ENCODE measurements around the gene ARFGAP2. TPM values are rescaled to one million over a fixed set of nuclear protein-coding genes. Genes with fewer than 3 reads are reported as not detected.

ARFGAP2 gene
- total RNA-seq, 2 donors from 2014 or later = 84.6 to 86.0 TPM

DNA sequence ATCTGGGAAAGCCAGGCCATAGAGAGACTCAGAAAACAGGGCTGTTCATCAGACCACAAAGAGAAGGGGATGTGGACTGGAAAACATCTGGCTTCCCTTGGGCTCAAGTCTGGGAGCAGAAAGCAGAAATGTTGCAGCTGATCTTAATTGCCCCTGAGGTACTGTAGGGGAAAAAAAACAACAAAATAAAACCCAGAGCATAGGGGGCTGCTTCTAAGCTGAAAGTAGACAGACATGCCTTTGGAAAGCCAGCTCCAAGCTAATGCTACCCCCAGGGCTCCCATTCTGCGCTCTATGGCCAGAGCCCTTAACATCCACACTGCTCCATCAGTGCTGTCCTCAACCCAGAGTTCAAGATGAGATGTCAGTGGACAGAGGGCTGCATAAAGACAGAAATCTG lies 11.6 kb upstream of the ARFGAP2 start:
- no peaks in the 10 kb centered on the region for H3K9me3 ChIP-seq (ENCODE audit: control insufficient read depth, low read length)
- H3K4me1 Mint-ChIP-seq = peaks cover 12% of the 10 kb centered on the region
- no peak overlapping the region for H3K9ac ChIP-seq (ENCODE audit: extremely low read depth, low read length, poor library complexity, severe bottlenecking)
- H3K9me3 Mint-ChIP-seq = no peaks in the 10 kb centered on the region
- H3K27ac Mint-ChIP-seq = no peak overlapping the region
- no peak for DNase-seq
- peaks cover 23% of the 10 kb centered on the region for H3K27me3 ChIP-seq (ENCODE audit: control insufficient read depth, insufficient read depth, low read length, poor library complexity, severe bottlenecking)
- H3K27ac ChIP-seq (ENCODE audit: low read depth, low read length) = peak overlapping the region; percentile 29
- no peak overlapping the region for H3K4me3 Mint-ChIP-seq
- TF ChIP-seq, protein P1, sequence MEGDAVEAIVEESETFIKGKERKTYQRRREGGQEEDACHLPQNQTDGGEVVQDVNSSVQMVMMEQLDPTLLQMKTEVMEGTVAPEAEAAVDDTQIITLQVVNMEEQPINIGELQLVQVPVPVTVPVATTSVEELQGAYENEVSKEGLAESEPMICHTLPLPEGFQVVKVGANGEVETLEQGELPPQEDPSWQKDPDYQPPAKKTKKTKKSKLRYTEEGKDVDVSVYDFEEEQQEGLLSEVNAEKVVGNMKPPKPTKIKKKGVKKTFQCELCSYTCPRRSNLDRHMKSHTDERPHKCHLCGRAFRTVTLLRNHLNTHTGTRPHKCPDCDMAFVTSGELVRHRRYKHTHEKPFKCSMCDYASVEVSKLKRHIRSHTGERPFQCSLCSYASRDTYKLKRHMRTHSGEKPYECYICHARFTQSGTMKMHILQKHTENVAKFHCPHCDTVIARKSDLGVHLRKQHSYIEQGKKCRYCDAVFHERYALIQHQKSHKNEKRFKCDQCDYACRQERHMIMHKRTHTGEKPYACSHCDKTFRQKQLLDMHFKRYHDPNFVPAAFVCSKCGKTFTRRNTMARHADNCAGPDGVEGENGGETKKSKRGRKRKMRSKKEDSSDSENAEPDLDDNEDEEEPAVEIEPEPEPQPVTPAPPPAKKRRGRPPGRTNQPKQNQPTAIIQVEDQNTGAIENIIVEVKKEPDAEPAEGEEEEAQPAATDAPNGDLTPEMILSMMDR (conservative IDR thresholded peaks at IDR 0.05) = no peak
- no peaks in the 10 kb centered on the region for H3K4me1 ChIP-seq (ENCODE audit: control insufficient read depth, insufficient read depth, low read length)
- H3K36me3 ChIP-seq (ENCODE audit: control insufficient read depth, insufficient read depth, low read length) = no peaks in the 10 kb centered on the region
- peaks cover 31% of the 10 kb centered on the region for H3K27me3 Mint-ChIP-seq (ENCODE audit: insufficient read depth)
- peaks cover 2% of the 10 kb centered on the region for H3K36me3 Mint-ChIP-seq (ENCODE audit: low read depth)
- no peak overlapping the region for H3K4me3 ChIP-seq (ENCODE audit: low read length)
- 83 to 100% methylated on average over 1 of the region's 1 CpG for WGBS, 2 experiments (ENCODE audit: insufficient coverage in 1 of 2, insufficient read length in 1 of 2)

DNA sequence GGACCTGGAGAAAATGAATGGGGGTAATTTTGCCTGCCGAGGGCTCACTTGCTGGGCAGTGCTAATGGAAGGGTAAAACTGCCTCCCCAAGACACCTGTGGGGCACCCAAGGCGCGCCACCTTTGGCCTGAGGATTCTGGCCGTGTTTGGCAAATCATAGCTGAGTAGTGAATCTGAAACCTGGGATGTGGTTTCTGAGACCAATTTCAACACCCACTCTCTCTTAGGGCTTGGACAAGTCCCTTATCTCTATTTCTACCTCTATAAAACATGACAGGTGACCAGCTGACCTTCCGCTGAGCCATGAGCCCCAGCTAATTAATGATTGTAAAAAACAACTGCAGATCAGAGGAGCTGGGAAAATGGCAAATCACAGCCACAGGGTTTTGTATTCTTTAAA lies 11.0 kb upstream of the ARFGAP2 start:
- Histone ChIP-seq H3K27me3 (ENCODE audit: control insufficient read depth, insufficient read depth, low read length, poor library complexity, severe bottlenecking) (peaks cover 23% of the 10 kb centered on the region), H3K9ac (ENCODE audit: extremely low read depth, low read length, poor library complexity, severe bottlenecking) (peak overlapping the region; percentile 41), H3K4me3 (ENCODE audit: low read length) (peak overlapping the region; percentile 82), H3K4me1 (ENCODE audit: control insufficient read depth, insufficient read depth, low read length) (no peaks in the 10 kb centered on the region), H3K36me3 (ENCODE audit: control insufficient read depth, insufficient read depth, low read length) (no peaks in the 10 kb centered on the region), H3K27ac (ENCODE audit: low read depth, low read length) (no peak overlapping the region), H3K9me3 (ENCODE audit: control insufficient read depth, low read length) (no peaks in the 10 kb centered on the region)
- H3K27ac Mint-ChIP-seq = peak overlapping the region; percentile 44
- no peak for DNase-seq
- H3K27me3 Mint-ChIP-seq (ENCODE audit: insufficient read depth) = peaks cover 31% of the 10 kb centered on the region
- H3K4me3 Mint-ChIP-seq = peak overlapping the region; percentile 75
- no peaks in the 10 kb centered on the region for H3K9me3 Mint-ChIP-seq
- TF ChIP-seq, protein P1 (conservative IDR thresholded peaks at IDR 0.05) = no peak
- peaks cover 12% of the 10 kb centered on the region for H3K4me1 Mint-ChIP-seq
- WGBS, 2 experiments (ENCODE audit: insufficient coverage in 1 of 2, insufficient read length in 1 of 2) = 57 to 58% methylated on average over 3 to 5 of the region's 5 CpGs
- H3K36me3 Mint-ChIP-seq (ENCODE audit: low read depth) = peaks cover 2% of the 10 kb centered on the region

DNA sequence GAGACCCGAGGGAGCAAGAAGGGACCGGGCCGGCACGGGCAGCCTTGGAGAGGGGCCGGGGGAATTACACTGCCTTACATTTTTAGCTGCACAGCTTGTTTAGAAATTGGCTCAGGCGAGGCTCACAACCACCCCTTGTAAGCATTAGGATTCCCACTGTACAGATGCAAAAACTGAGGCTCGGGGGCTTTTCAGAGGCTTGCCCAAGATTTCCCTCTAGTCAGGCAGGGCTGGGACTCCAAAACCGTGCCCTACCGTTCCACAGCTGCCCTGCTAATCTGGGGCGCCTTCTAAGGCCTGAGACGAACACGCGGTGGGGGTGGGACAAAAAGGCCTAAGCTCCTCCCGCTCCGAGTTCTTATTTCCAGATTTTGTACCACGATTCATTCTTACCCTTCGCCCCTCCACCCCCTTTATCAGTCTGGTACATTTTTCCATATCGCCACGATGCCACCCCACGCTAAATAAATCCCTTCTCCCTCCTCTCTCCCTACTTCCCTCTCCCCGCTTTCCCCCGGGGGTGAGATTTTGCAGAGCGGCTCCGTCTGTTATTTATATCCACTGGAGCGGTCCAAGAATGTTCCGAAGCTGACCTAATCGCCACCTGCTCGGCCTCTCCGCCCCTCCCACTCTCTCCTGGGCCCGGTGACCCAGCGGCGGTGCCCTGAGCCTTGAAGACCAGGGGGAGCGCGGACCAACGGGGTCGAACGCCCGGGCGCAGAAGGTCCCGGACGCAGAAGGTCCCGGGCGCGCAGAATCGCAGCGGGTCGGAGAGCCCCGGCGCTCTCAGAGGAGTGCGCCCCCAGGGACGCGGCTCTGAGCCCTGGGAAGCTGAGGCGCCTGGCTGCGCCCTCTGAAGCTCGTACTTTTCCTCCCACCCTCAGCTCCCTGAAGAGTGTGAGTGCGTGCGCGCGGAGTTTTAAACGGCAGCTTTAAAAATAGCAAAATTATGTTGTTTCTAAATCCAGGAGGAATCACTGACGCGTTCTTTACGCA lies 10.3 kb upstream of the ARFGAP2 start:
- Histone ChIP-seq H3K9ac (ENCODE audit: extremely low read depth, low read length, poor library complexity, severe bottlenecking) (peak overlapping the region; percentile 41), H3K4me3 (ENCODE audit: low read length) (peak overlapping the region; percentile 82), H3K27ac (ENCODE audit: low read depth, low read length) (no peak overlapping the region), H3K27me3 (ENCODE audit: control insufficient read depth, insufficient read depth, low read length, poor library complexity, severe bottlenecking) (peaks cover 23% of the 10 kb centered on the region), H3K4me1 (ENCODE audit: control insufficient read depth, insufficient read depth, low read length) (no peaks in the 10 kb centered on the region), H3K9me3 (ENCODE audit: control insufficient read depth, low read length) (no peaks in the 10 kb centered on the region), H3K36me3 (ENCODE audit: control insufficient read depth, insufficient read depth, low read length) (no peaks in the 10 kb centered on the region)
- Mint-ChIP-seq H3K4me1 (peaks cover 12% of the 10 kb centered on the region), H3K36me3 (ENCODE audit: low read depth) (peaks cover 2% of the 10 kb centered on the region), H3K27me3 (ENCODE audit: insufficient read depth) (peaks cover 31% of the 10 kb centered on the region), H3K4me3 (peak overlapping the region; percentile 75), H3K27ac (peak overlapping the region; percentile 79), H3K9me3 (no peaks in the 10 kb centered on the region)
- TF ChIP-seq, protein P1 (conservative IDR thresholded peaks at IDR 0.05) = peak; percentile 28
- 2 to 3% methylated on average over 22 to 62 of the region's 63 CpGs for WGBS, 2 experiments (ENCODE audit: insufficient coverage in 1 of 2, insufficient read length in 1 of 2)
- peak; percentile 83 for DNase-seq
